CD4-positive, CD25-positive, alpha-beta regulatory T cell (primary cell): ENCODE data around the gene COL9A3. TPM values are rescaled to one million over a fixed set of nuclear protein-coding genes. Genes with fewer than 3 reads are reported as not detected.

Experiments
- ATAC-seq, 2 donors: fragments of 150-1000 bp; cut with Tn5 transposase; one replicate each; pipeline ENCODE4 v1.10.0; 2021; ENCODE audit warnings: low read depth in 2 of 2, moderate number of reproducible peaks in 2 of 2, moderate library complexity in 1 of 2
- DNase-seq, 3 donors: peaks; one replicate each; pipeline versions ENCODE4 v3.0.0 to v3.0.0-alpha.2; 2012 to 2022; ENCODE audit warnings: mixed read lengths in 1 of 3
- H3K27ac ChIP-seq: one replicate; pipeline ENCODE4 v1.7.0; 2013; ENCODE audit warnings: mild to moderate bottlenecking, low read length; ENCODE audit not compliant: insufficient read depth, poor library complexity, severe bottlenecking
- H3K27me3 ChIP-seq: one replicate; pipeline ENCODE4 v1.7.0; 2013; ENCODE audit warnings: low read length; ENCODE audit not compliant: control insufficient read depth, insufficient read depth
- H3K36me3 ChIP-seq: one replicate; pipeline ENCODE4 v1.7.0; 2013; ENCODE audit warnings: mild to moderate bottlenecking, low read length, moderate library complexity; ENCODE audit not compliant: control insufficient read depth, insufficient read depth
- H3K4me1 ChIP-seq: 2 replicates; pipeline ENCODE4 v1.7.0; 2013; ENCODE audit warnings: mild to moderate bottlenecking, low read length; ENCODE audit not compliant: insufficient read depth, control insufficient read depth, poor library complexity, severe bottlenecking
- H3K4me3 ChIP-seq: one replicate; pipeline ENCODE4 v1.7.0; 2013; ENCODE audit warnings: low read depth, mild to moderate bottlenecking, low read length, moderate library complexity
- H3K9me3 ChIP-seq, 2 experiments: 1 replicate in 1 of 2; 2 replicates in 1 of 2; pipeline ENCODE4 v1.7.0; 2013; ENCODE audit warnings: low read length in 2 of 2, mild to moderate bottlenecking in 1 of 2, moderate library complexity in 1 of 2; ENCODE audit not compliant: control insufficient read depth in 2 of 2
- H3K27ac Mint-ChIP-seq, 3 donors: one replicate each; pipeline ENCODE4 v1.8.0; 2020 to 2022; ENCODE audit warnings: mild to moderate bottlenecking in 3 of 3, mixed read lengths in 3 of 3, moderate library complexity in 2 of 3
- H3K27me3 Mint-ChIP-seq: one replicate; pipeline ENCODE4 v1.8.0; 2022; ENCODE audit warnings: mild to moderate bottlenecking, mixed read lengths
- H3K36me3 Mint-ChIP-seq: one replicate; pipeline ENCODE4 v1.8.0; 2020; ENCODE audit warnings: mixed read lengths
- H3K4me1 Mint-ChIP-seq, 4 donors: one replicate each; pipeline ENCODE4 v1.8.0; 2020 to 2022; ENCODE audit warnings: mixed read lengths in 4 of 4, mild to moderate bottlenecking in 1 of 4
- H3K4me3 Mint-ChIP-seq, 4 donors: one replicate each; pipeline ENCODE4 v1.8.0; 2020 to 2022; ENCODE audit warnings: mild to moderate bottlenecking in 4 of 4, mixed read lengths in 4 of 4, moderate library complexity in 3 of 4
- H3K9me3 Mint-ChIP-seq, 7 donors: one replicate each; pipeline ENCODE4 v1.8.0; 2020 to 2022; ENCODE audit warnings: mixed read lengths in 7 of 7, mild to moderate bottlenecking in 3 of 7, moderate library complexity in 2 of 7
- polyA plus RNA-seq, 4 donors: library from polyadenylated mRNA; unstranded; fragments of 300-500 nt; fragmentation: Illumina TruSeq; gene quantifications; one replicate each; pipeline ENCODE4 v1.2.3, GENCODE V29; 2021
- total RNA-seq: library from RNA; stranded (reverse); gene quantifications from one replicate; pipeline ENCODE4 v1.2.3, GENCODE V29; 2022

The COL9A3 gene
- total and polyA plus RNA-seq, 5 donors from 2014 or later = not detected

DNA sequence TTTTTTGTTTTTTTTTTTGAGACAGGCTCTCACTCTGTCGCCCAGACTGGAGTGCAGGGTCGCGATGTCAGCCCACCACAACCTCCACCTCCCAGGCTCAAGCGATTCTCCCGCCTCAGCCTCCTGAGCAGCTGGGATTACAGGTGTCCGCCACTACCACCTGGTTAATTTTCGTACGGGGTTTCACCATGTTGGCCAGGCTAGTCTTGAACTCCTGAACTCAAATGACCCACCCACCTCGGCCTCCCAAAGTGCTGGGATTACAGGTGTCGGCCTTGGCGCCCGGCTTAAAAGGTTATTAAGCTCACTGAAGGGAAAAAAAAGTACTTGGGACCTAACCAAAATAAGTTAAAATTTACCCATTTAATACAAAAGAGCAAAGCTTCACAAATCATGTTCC is 42.9 kb downstream of the COL9A3 start:
- Mint-ChIP-seq H3K4me3 (peak overlapping the region; percentile 73 to 89 (median 82)), H3K9me3 (peaks cover 0 to 4% (median 0%) of the 10 kb centered on the region in 7 donors), H3K4me1 (peaks cover 6 to 22% (median 8%) of the 10 kb centered on the region in 4 donors), H3K27me3 (peaks cover 10% of the 10 kb centered on the region), H3K27ac (peak overlapping the region in 1 of 3 donors; percentile 77), H3K36me3 (peaks cover 8% of the 10 kb centered on the region)
- Histone ChIP-seq H3K36me3 (peaks cover 8% of the 10 kb centered on the region), H3K27ac (no peak overlapping the region), H3K9me3 (no peaks in the 10 kb centered on the region), H3K27me3 (peaks cover 2% of the 10 kb centered on the region), H3K4me3 (peak overlapping the region; percentile 53), H3K4me1 (peaks cover 17% of the 10 kb centered on the region)
- ATAC-seq = no peak
- DNase-seq = no peak

DNA sequence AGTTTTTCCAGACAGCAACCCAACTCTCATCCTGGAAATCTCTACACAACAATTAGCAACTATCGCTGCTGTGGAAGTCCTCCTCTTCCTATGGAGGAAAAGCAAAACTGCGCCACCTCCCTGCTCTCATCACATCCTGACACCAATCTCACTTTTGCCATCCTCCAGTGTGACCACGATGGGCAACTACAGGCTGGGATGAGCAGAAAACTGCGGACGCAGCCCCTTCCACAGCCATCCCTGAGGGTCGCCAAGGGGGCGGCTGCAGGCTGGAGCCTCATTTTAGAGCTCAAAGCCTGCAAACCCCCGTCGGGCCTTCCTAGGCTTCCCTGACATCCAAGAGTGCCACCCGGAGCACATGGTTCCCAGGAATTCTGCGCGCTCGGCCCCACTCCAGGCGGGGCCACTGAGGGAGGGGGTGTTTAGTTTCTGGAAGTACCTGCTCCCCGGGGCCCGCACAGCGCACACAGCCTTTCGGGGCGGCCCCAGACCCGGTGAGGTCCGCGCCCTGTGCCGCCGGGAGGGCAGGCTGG is 43.6 kb downstream of the COL9A3 start:
- ATAC-seq (no peak), DNase-seq (no peak)
- peaks cover 8% of the 10 kb centered on the region for H3K36me3 ChIP-seq
- peak overlapping the region; percentile 53 for H3K4me3 ChIP-seq
- no peak overlapping the region for H3K27ac ChIP-seq
- Mint-ChIP-seq H3K36me3 (peaks cover 8% of the 10 kb centered on the region), H3K4me1 (peaks cover 6 to 22% (median 9%) of the 10 kb centered on the region in 4 donors), H3K4me3 (peak overlapping the region; percentile 73 to 89 (median 82)), H3K27ac (peak overlapping the region; percentile 26 to 77 (median 59)), H3K27me3 (peaks cover 15% of the 10 kb centered on the region), H3K9me3 (peaks cover 0 to 4% (median 0%) of the 10 kb centered on the region in 7 donors)
- H3K4me1 ChIP-seq = peaks cover 17% of the 10 kb centered on the region
- no peaks in the 10 kb centered on the region for H3K9me3 ChIP-seq
- peaks cover 2% of the 10 kb centered on the region for H3K27me3 ChIP-seq

DNA sequence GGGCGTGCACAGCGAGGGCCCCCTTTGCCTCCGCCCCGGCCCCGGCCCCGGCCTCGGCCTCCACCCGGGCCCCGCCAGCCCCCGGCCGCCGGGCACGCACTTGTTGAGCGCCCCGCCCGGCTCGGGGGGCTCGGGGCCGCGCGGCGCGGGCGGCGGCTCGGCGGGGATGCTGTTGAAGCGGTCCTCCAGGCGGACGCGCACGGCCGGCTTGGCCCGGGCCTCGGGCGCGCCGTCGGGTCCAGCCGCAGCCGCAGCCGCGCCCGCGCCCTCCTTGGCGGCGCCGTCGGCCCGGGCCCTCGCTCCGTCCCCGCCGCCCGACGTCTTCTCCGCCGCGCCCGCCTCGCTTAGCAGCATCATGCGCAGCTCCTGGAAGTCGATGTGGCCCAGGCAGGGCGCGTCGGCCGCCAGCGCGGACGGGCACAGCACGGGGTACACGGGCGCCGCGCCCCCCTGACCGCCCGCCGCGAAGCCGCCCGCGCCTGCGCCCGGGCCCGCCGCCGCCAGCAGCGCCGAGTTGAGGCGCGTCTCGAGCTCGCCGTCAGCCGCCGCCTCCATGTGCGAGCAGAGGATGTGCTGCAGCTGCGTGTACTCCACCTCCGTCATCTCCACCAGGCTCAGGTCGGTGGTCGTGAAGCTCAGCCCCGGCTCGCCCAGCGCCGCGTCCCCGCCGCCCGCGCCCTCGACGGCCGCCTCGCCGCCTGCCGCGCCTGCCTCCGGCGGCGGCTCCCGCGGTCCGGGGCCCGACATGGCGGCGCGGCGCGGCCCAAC is 44.3 kb downstream of the COL9A3 start:
- no peak overlapping the region for H3K27ac Mint-ChIP-seq
- H3K27ac ChIP-seq = no peak overlapping the region
- H3K4me3 Mint-ChIP-seq = peak overlapping the region in 1 of 4 donors; percentile 57
- no peak overlapping the region for H3K4me3 ChIP-seq
- H3K27me3 Mint-ChIP-seq = peaks cover 16% of the 10 kb centered on the region
- H3K9me3 Mint-ChIP-seq = peaks cover 0 to 4% (median 0%) of the 10 kb centered on the region in 7 donors
- peaks cover 8% of the 10 kb centered on the region for H3K36me3 Mint-ChIP-seq
- H3K27me3 ChIP-seq = peaks cover 2% of the 10 kb centered on the region
- peak; percentile 21 to 24 for ATAC-seq
- H3K4me1 Mint-ChIP-seq = peaks cover 6 to 22% (median 9%) of the 10 kb centered on the region in 4 donors
- no peaks in the 10 kb centered on the region for H3K9me3 ChIP-seq
- peaks cover 8% of the 10 kb centered on the region for H3K36me3 ChIP-seq
- peaks cover 17% of the 10 kb centered on the region for H3K4me1 ChIP-seq
- peak; percentile 46 to 50 (median 47) for DNase-seq

DNA sequence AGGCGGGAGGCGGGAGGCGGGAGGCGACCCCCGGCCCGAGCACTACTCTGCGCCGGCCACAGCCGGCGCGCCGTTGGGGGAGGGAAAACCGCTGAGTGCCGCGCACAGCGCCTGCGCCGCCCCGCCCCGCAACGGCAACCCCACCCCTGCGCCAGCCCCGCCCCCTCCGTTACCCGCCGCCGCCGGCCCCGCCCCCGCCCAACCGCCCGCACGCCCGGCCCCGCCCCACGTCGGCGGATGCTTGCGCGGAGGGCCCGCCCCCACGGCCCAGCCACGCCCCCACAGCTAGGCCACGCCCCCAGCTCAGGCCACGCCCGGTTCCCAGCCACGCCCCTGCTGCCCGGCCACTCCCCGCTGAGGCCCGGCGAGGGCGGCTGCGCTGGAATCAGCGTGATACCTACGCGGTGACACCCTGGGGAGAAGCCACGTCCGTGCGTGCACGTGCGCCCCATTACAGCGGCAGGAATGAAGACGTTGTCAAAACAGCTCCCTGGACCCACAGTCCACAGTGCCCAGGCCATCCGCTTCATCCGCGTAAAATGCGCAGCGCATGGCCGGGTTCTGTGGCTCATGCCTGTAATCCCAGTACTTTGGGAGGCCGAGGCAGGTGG is 45.0 kb downstream of the COL9A3 start, which contains the start of gene TCFL5:
TSS of gene TCFL5 (minus strand) at position 97 of the 611 bp plus-strand sequence. CDS start 152 bp downstream, outside the sequence.
- no peak within 1 kb of the TSS for H3K4me3 ChIP-seq
- H3K4me1 Mint-ChIP-seq = peaks cover 6 to 22% (median 9%) of the 10 kb centered on the region in 4 donors
- H3K27ac Mint-ChIP-seq = peak within 1 kb of the TSS; percentile 27 to 80 (median 29)
- H3K4me1 ChIP-seq = peaks cover 17% of the 10 kb centered on the region
- H3K36me3 Mint-ChIP-seq = peaks cover 8% of the 10 kb centered on the region
- peaks cover 16% of the 10 kb centered on the region for H3K27me3 Mint-ChIP-seq
- peaks cover 0 to 4% (median 0%) of the 10 kb centered on the region in 7 donors for H3K9me3 Mint-ChIP-seq
- peaks cover 2% of the 10 kb centered on the region for H3K27me3 ChIP-seq
- peak within 1 kb of the TSS; percentile 47 for H3K27ac ChIP-seq
- no peaks in the 10 kb centered on the region for H3K9me3 ChIP-seq
- peak; percentile 87 to 88 for ATAC-seq
- DNase-seq = peak; percentile 86 to 92 (median 88)
- H3K4me3 Mint-ChIP-seq = peak within 1 kb of the TSS; percentile 61 to 83 (median 78)
- H3K36me3 ChIP-seq = peaks cover 7% of the 10 kb centered on the region

DNA sequence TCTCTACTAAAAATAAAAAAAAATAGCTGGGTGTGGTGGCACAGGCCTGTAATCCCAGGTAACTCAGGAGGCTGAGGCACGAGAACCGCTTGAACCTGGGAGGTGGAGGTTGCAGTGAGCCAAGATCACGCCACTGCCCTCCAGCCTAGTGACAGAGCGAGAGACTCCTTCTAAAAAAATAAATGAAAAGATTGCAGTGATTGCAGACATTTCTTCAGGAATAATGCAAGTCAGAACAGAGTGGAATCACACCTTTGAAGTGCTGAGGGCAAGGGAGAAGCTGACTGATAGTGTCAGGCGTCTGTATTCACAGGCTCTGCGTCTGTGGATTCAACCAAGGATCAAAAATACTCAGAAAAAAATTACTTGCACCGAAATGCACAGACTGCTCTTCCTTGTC is 47.4 kb downstream of the COL9A3 start:
- H3K27ac Mint-ChIP-seq = no peak overlapping the region

DNA sequence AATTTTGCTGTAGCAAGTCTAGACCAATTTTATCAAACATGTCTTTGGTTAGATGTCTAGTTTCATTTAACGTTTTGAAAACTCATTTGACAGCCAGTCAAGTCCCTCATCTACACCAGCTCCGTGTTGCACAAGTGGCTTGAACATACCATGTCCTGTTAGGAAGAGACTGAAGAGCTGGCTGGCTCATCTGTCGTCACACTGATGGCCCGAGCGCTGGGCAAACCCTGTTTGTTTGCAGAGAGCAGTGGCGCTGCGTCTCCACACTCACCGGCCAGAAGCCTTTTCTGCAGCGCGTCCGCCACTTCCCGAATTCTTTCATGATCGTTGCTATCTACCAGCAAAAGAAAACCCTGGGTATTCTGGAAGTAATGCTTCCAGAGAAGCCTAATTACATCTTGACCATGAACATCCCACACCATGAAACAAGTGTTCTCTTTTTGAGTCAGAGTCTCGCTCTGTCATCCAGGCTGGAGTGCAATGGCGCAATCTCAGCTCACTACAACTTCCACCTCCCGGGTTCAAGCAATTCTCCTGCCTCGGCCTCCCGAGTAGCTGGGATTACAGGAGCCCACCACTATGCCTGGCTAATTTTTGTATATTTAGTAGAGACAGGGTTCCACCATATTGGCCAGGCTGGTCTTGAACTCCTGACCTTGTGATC is 55.5 kb downstream of the COL9A3 start:
- H3K4me1 Mint-ChIP-seq = peaks cover 6 to 19% (median 8%) of the 10 kb centered on the region in 4 donors
- H3K36me3 Mint-ChIP-seq = no peaks in the 10 kb centered on the region
- Histone ChIP-seq H3K4me3 (no peak overlapping the region), H3K27ac (no peak overlapping the region), H3K36me3 (no peaks in the 10 kb centered on the region), H3K27me3 (no peaks in the 10 kb centered on the region), H3K4me1 (no peaks in the 10 kb centered on the region), H3K9me3 (no peaks in the 10 kb centered on the region)
- H3K4me3 Mint-ChIP-seq = no peak overlapping the region
- ATAC-seq (no peak), DNase-seq (no peak)
- peaks cover 24% of the 10 kb centered on the region for H3K27me3 Mint-ChIP-seq
- no peak overlapping the region for H3K27ac Mint-ChIP-seq
- peaks cover 0 to 2% (median 0%) of the 10 kb centered on the region in 7 donors for H3K9me3 Mint-ChIP-seq

More for the DNA sequence above, 47.4 kb downstream of the COL9A3 start:
- Histone ChIP-seq H3K27ac (no peak overlapping the region), H3K4me1 (peaks cover 15% of the 10 kb centered on the region), H3K4me3 (no peak overlapping the region), H3K36me3 (no peaks in the 10 kb centered on the region), H3K9me3 (no peaks in the 10 kb centered on the region), H3K27me3 (peaks cover 2% of the 10 kb centered on the region)
- no peak for DNase-seq
- Mint-ChIP-seq H3K4me3 (peak overlapping the region in 1 of 4 donors; percentile 25), H3K4me1 (peaks cover 6 to 16% (median 9%) of the 10 kb centered on the region in 4 donors), H3K36me3 (no peaks in the 10 kb centered on the region), H3K27me3 (peaks cover 28% of the 10 kb centered on the region), H3K9me3 (peaks cover 0 to 7% (median 0%) of the 10 kb centered on the region in 7 donors)
- no peak for ATAC-seq

DNA sequence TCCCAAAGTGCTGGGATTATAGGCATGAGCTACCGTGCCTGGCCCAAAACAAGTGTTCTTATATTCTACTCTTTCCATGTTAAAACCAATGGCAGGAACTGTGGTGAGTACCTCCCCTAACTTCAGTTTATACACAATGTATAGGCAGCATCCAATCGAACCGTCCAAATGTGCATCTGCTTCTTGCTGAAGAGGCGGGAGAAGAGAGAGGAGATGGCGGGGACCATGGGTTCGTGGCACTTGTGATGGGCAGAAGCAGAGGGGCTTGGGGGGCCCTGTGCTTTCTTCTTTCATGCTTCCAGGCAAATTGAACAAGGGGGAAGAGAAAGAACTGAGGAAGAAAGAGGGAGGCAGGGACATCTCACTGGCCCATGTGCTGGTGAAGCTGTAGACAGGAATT is 56.0 kb downstream of the COL9A3 start:
- peaks cover 19% of the 10 kb centered on the region for H3K27me3 Mint-ChIP-seq
- no peak overlapping the region for H3K27ac Mint-ChIP-seq
- no peaks in the 10 kb centered on the region for H3K36me3 Mint-ChIP-seq
- peaks cover 6 to 19% (median 8%) of the 10 kb centered on the region in 4 donors for H3K4me1 Mint-ChIP-seq
- Histone ChIP-seq H3K4me1 (no peaks in the 10 kb centered on the region), H3K36me3 (no peaks in the 10 kb centered on the region), H3K27me3 (no peaks in the 10 kb centered on the region), H3K4me3 (no peak overlapping the region), H3K9me3 (no peaks in the 10 kb centered on the region), H3K27ac (no peak overlapping the region)
- H3K9me3 Mint-ChIP-seq = peaks cover 0 to 2% (median 0%) of the 10 kb centered on the region in 7 donors
- H3K4me3 Mint-ChIP-seq = no peak overlapping the region
- no peak for DNase-seq
- ATAC-seq = no peak
